IPS DF 4.7 (cell line): ENCODE data around the gene C1orf159.

Experiments used
- DNase-seq: peaks from one replicate; pipeline ENCODE4 v3.0.0-alpha.2; 2013; ENCODE audit warnings: low spot score; ENCODE audit errors: extremely low read depth

The C1orf159 gene

GRCh38 chr1:1092894-1093609 is 22.8 kb downstream of the C1orf159 start:
- no peak for DNase-seq

GRCh38 chr1:1092149-1092855 is 23.6 kb downstream of the C1orf159 start:
- no peak for DNase-seq

GRCh38 chr1:1091344-1092148 is 24.3 kb downstream of the C1orf159 start:
- DNase-seq, result no peak

GRCh38 chr1:1090424-1091343 is 25.2 kb downstream of the C1orf159 start:
- no peak for DNase-seq

- no peak for DNase-seq
These were observed 26.0 kb downstream of the C1orf159 start for GRCh38 chr1:1089731-1090423.

- DNase-seq, result no peak
These were observed 26.8 kb downstream of the C1orf159 start for GRCh38 chr1:1088801-1089680.

- DNase-seq, result no peak
These were observed 27.7 kb downstream of the C1orf159 start for GRCh38 chr1:1088029-1088800.

GRCh38 chr1:1087351-1088028 is 28.4 kb downstream of the C1orf159 start:
- DNase-seq, result no peak

GRCh38 chr1:1086911-1087341 is 29.0 kb downstream of the C1orf159 start:
- DNase-seq, result no peak

GRCh38 chr1:1085911-1086841 is 29.7 kb downstream of the C1orf159 start:
- DNase-seq, result no peak

- DNase-seq, result no peak
These were observed 30.6 kb downstream of the C1orf159 start for GRCh38 chr1:1085171-1085841.

GRCh38 chr1:1084372-1085170 is 31.3 kb downstream of the C1orf159 start:
- DNase-seq, result no peak

GRCh38 chr1:1083416-1084371 is 32.2 kb downstream of the C1orf159 start:
- DNase-seq, result no peak

GRCh38 chr1:1082776-1083415 is 33.0 kb downstream of the C1orf159 start:
- DNase-seq, result no peak
